Osteoblast (primary cell): Measurements from ENCODE around the gene CD151. TPM values are rescaled to one million over a fixed set of nuclear protein-coding genes. Genes with fewer than 3 reads are reported as not detected.

ENCODE experiments used
- DNase-seq: peaks from one replicate; pipeline ENCODE4 v3.0.0; 2011; ENCODE audit warnings: low spot score, mixed read lengths; ENCODE audit not compliant: insufficient read length; ENCODE audit errors: missing footprints
- H2AFZ ChIP-seq: 2 replicates; pipeline ENCODE4 v1.6.0; 2011; ENCODE audit warnings: mild to moderate bottlenecking, low read length
- H3K27ac ChIP-seq: 2 replicates; pipeline ENCODE4 v1.5.1; 2011; ENCODE audit warnings: mild to moderate bottlenecking, low read depth, low read length, moderate library complexity
- H3K27me3 ChIP-seq: 2 replicates; pipeline ENCODE4 v1.6.0; 2012; ENCODE audit warnings: mild to moderate bottlenecking, control low read depth, inconsistent platforms, low read length, moderate library complexity; ENCODE audit not compliant: insufficient read depth
- H3K36me3 ChIP-seq: 2 replicates; pipeline ENCODE4 v1.5.1; 2011; ENCODE audit warnings: mild to moderate bottlenecking, low read length, control low read depth, moderate library complexity; ENCODE audit not compliant: insufficient read depth
- H3K4me1 ChIP-seq: 2 replicates; pipeline ENCODE4 v1.5.1; 2011; ENCODE audit warnings: mild to moderate bottlenecking, low read length, control low read depth, moderate library complexity; ENCODE audit not compliant: insufficient read depth
- H3K4me2 ChIP-seq: 2 replicates; pipeline ENCODE4 v1.6.0; 2011; ENCODE audit warnings: mild to moderate bottlenecking, low read length; ENCODE audit not compliant: insufficient read depth
- H3K4me3 ChIP-seq: fragments of 200-600 bp; sonication (generic); 3 replicates; pipeline ENCODE4 v1.5.1; 2012; ENCODE audit warnings: mild to moderate bottlenecking, low read length, inconsistent platforms; ENCODE audit not compliant: insufficient read depth
- H3K79me2 ChIP-seq: 2 replicates; pipeline ENCODE4 v1.6.0; 2012; ENCODE audit warnings: mild to moderate bottlenecking, low read length, control low read depth, inconsistent platforms; ENCODE audit not compliant: insufficient read depth
- H3K9me3 ChIP-seq: 2 replicates; pipeline ENCODE4 v1.5.1; 2011; ENCODE audit warnings: low read depth, low read length, control low read depth
- H4K20me1 ChIP-seq: 2 replicates; pipeline ENCODE4 v1.6.0; 2012; ENCODE audit warnings: mild to moderate bottlenecking, low read length, control low read depth; ENCODE audit not compliant: insufficient read depth
- total RNA-seq: library from RNA; depleted of rRNA; stranded (reverse); fragments of >200 nt; gene quantifications from 2 replicates; pipeline ENCODE4 v1.2.3, GENCODE V29; 2012
- TF ChIP-seq, protein P1 (sequence below): IDR thresholded peaks from 2 replicates; pipeline ENCODE4 v1.5.1; 2011; ENCODE audit warnings: mild to moderate bottlenecking, low read depth, low read length, moderate library complexity; ENCODE audit errors: extremely low read depth

The CD151 gene
- total RNA-seq, 1 donor, result 416 TPM

DNA sequence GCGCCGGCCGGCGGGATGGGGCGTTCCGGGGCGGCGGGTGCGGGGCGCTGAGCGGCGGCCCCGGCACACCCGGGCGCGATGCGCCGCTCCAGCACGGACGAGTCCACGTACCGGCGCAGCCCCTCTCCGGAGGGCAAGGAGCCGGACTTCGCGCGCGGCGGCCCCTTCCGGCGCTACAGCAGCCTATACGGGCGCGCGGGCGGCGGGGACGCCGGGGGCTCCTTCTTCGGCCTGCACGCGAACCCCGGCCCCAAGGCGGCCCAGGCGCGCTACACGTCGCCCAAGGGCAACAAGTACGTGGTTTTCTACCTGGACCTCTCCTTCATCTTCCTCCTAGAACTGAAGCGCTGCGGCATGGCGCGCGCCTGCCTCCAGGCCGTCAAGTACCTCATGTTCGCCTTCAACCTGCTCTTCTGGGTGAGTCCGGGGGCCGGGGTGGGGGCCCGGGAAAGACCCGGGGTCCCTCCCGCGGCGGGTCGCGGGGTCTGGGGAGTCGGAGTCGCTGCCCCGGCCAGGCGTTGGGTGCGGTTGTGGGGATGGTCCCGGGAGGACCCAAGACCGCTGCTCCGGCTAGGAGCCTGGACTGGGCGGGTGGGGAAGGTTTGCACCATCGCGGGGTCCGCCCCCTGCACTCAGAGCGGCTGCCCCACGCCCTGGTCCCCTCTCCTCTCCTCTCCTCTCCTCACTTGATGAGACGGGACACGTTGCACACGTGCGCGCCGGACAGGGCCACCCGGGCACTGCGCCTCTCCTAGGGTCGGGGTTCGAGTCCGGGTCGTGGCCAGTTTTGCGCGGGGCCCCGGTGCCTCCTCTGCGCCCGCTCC lies 17.4 kb downstream of the CD151 start:
- Histone ChIP-seq H3K36me3 (peaks cover 6% of the 10 kb centered on the region), H3K9me3 (no peaks in the 10 kb centered on the region), H3K4me3 (no peak overlapping the region), H4K20me1 (peaks cover 47% of the 10 kb centered on the region), H3K79me2 (peaks cover 93% of the 10 kb centered on the region), H3K27ac (no peak overlapping the region), H2AFZ (no peak overlapping the region), H3K27me3 (no peaks in the 10 kb centered on the region), H3K4me2 (no peak overlapping the region), H3K4me1 (peaks cover 21% of the 10 kb centered on the region)
- TF ChIP-seq, protein P1, sequence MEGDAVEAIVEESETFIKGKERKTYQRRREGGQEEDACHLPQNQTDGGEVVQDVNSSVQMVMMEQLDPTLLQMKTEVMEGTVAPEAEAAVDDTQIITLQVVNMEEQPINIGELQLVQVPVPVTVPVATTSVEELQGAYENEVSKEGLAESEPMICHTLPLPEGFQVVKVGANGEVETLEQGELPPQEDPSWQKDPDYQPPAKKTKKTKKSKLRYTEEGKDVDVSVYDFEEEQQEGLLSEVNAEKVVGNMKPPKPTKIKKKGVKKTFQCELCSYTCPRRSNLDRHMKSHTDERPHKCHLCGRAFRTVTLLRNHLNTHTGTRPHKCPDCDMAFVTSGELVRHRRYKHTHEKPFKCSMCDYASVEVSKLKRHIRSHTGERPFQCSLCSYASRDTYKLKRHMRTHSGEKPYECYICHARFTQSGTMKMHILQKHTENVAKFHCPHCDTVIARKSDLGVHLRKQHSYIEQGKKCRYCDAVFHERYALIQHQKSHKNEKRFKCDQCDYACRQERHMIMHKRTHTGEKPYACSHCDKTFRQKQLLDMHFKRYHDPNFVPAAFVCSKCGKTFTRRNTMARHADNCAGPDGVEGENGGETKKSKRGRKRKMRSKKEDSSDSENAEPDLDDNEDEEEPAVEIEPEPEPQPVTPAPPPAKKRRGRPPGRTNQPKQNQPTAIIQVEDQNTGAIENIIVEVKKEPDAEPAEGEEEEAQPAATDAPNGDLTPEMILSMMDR, result no peak
- no peak for DNase-seq

DNA sequence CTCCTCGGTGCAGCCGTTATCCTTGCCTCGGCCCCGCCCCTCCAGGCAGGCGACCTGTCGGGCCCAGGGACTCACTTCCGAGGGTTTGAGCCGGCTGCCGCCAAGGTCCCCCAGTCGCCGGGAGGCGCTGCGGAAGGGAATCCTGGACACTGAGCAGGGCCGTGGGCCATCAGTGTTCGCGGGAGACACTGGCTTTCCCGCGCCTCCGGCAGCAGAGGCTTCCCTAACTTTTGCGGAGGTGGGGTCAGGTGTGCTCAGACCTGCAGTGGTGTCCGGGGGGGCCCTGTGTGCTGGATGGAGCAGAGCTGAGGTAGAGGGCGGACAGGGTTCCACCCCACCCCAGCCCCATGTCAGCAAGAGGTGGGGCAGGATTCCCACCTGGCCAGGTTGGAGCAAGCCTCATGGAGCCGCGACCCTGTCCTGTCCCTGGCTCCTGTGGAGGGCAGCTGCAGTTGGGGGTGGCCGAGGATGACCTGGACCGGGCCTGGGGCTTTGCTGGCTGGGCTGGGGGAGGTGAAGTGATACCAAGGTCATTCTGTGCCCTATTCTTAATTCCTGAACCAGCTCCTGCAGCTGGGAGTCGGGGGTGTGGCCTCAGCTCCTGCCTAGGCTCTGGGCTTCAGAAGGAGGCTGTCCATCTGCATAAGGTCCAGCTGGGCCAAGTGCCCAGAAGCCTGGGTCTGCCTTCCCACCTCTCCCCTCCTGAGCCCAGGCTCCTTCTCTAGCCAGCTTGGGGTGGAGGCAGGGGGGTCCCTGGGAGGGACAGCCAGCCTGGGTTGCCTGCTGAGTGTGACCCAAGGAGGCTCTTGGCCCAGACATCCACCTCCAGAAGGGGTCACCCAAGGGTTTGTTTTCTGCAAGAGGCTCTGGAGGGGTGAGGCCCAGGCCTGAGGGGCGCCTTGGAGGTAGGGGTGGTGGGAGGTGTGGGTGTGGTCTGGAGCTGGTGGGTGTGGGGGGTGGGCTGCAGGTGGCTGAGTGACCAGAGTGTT lies 18.3 kb downstream of the CD151 start:
- Histone ChIP-seq H3K27ac (no peak overlapping the region), H3K36me3 (peaks cover 6% of the 10 kb centered on the region), H3K4me1 (peaks cover 12% of the 10 kb centered on the region), H4K20me1 (peaks cover 50% of the 10 kb centered on the region), H3K27me3 (no peaks in the 10 kb centered on the region), H3K9me3 (no peaks in the 10 kb centered on the region), H2AFZ (no peak overlapping the region), H3K79me2 (peaks cover 93% of the 10 kb centered on the region), H3K4me2 (no peak overlapping the region), H3K4me3 (no peak overlapping the region)
- peak; percentile 97 for DNase-seq
- TF ChIP-seq, protein P1, result peak; percentile 19

DNA sequence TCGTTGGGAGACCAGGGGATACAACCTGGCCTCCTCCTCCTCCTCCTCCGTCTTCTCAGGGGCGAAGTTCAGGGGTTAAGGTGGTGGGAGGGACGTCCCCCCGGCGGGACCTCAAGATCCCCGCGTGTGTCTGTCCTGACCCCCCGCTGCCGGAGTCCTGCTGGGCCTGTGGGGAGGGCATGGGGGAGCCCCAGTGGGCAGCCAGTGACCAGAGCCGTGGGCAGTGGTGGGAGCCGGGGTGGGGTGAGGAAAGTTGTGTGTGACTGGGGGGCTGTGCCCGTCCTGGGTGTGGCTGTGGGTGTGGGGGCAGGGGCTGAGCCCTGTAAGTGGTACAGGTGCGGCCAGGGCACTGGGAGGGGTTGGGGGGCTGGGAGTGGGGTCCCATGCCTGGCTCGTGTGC lies 20.0 kb downstream of the CD151 start:
- H3K79me2 ChIP-seq, result peaks cover 90% of the 10 kb centered on the region
- H2AFZ ChIP-seq, result no peak overlapping the region
- H3K9me3 ChIP-seq, result no peaks in the 10 kb centered on the region
- H3K36me3 ChIP-seq, result peaks cover 6% of the 10 kb centered on the region
- H3K27ac ChIP-seq, result no peak overlapping the region
- peaks cover 4% of the 10 kb centered on the region for H3K4me1 ChIP-seq
- H3K4me2 ChIP-seq, result no peak overlapping the region
- DNase-seq, result no peak
- no peak overlapping the region for H3K4me3 ChIP-seq
- H3K27me3 ChIP-seq, result no peaks in the 10 kb centered on the region
- TF ChIP-seq, protein P1, result no peak
- H4K20me1 ChIP-seq, result peaks cover 57% of the 10 kb centered on the region
